HepG2 (cell line): ENCODE data around the gene EIF4A3. TPM values are rescaled to one million over a fixed set of nuclear protein-coding genes. Genes with fewer than 3 reads are reported as not detected.

ENCODE experiments used
- CHCHD3 ChIP-seq: sonication (generic); formaldehyde crosslinking; IDR thresholded peaks from 2 replicates; pipeline ENCODE4 v1.8.0; 2022; ENCODE audit warnings: mild to moderate bottlenecking, missing genetic modification reagents, moderate library complexity
- GATAD2A ChIP-seq: IDR thresholded peaks from 2 replicates; pipeline ENCODE4 v1.6.1; 2016
- KLF12 ChIP-seq: sonication (generic); formaldehyde crosslinking; IDR thresholded peaks from 2 replicates; pipeline ENCODE4 v1.4.0; 2020; ENCODE audit warnings: missing genetic modification reagents, borderline replicate concordance
- MAFK ChIP-seq, 2 experiments: IDR thresholded peaks in 1 of 2; conservative IDR thresholded peaks in 1 of 2; 2 replicates each; pipeline ENCODE4 v1.6.1; 2011; ENCODE audit warnings: improper control_type of control experiment in 2 of 2, low read length in 2 of 2
- NR3C1 ChIP-seq: sonication (generic); formaldehyde crosslinking; IDR thresholded peaks from 2 replicates; pipeline ENCODE4 v1.4.0; 2020; ENCODE audit warnings: missing genetic modification reagents
- ZNF10 ChIP-seq: sonication (generic); formaldehyde crosslinking; IDR thresholded peaks from 2 replicates; pipeline ENCODE4 v1.4.0; 2020; ENCODE audit warnings: mild to moderate bottlenecking, low read depth, missing genetic modification reagents, borderline replicate concordance
- ZNF562 ChIP-seq: sonication (generic); formaldehyde crosslinking; IDR thresholded peaks from 2 replicates; pipeline ENCODE4 v1.8.0; 2022; ENCODE audit warnings: missing genetic modification reagents, borderline replicate concordance
- polyA plus RNA-seq, 8 experiments: library from polyadenylated mRNA; depleted of rRNA in 3 of 8; stranded (reverse) in 7 of 8; unstranded in 1 of 8; fragments of >200 nt; fragmentation: Illumina TruSeq in 4 of 8; extraction: Trizol in 4 of 8; gene quantifications; 2 replicates each; pipeline versions ENCODE4 v1.2.1 to v1.2.3, GENCODE V29; 2011 to 2016; ENCODE audit warnings: low read depth in 4 of 8, missing spikeins in 1 of 8, mixed read lengths in 1 of 8; ENCODE audit not compliant: insufficient read depth in 1 of 8
- total RNA-seq, 5 experiments: library from RNA; depleted of rRNA; stranded (reverse); fragments of >200 nt; fragmentation: Illumina TruSeq; extraction: Trizol; gene quantifications; 2 replicates each; pipeline ENCODE4 v1.2.3, GENCODE V29; 2016; ENCODE audit warnings: low read depth in 1 of 5
- TF ChIP-seq, protein P1 (sequence below): sonication (generic); formaldehyde crosslinking; IDR thresholded peaks from 2 replicates; pipeline ENCODE4 v1.9.0; 2021; ENCODE audit warnings: mild to moderate bottlenecking, missing genetic modification reagents
- TF ChIP-seq, protein P2 (sequence below): sonication (generic); formaldehyde crosslinking; conservative IDR thresholded peaks from 2 replicates; pipeline ENCODE4 v1.4.0; 2020; ENCODE audit warnings: missing genetic modification reagents
- TF ChIP-seq, protein P3 (sequence below): sonication (generic); formaldehyde crosslinking; IDR thresholded peaks from 2 replicates; pipeline ENCODE4 v1.4.0; 2020; ENCODE audit warnings: mild to moderate bottlenecking, missing genetic modification reagents
- TF ChIP-seq, protein P4 (sequence below): sonication (generic); formaldehyde crosslinking; IDR thresholded peaks from 2 replicates; pipeline ENCODE4 v1.5.0; 2020; ENCODE audit warnings: missing genetic modification reagents
- TF ChIP-seq, protein P5 (sequence below): sonication (generic); formaldehyde crosslinking; IDR thresholded peaks from 2 replicates; pipeline ENCODE4 v1.9.0; 2021; ENCODE audit warnings: missing genetic modification reagents, borderline replicate concordance

EIF4A3 gene
- total and polyA plus RNA-seq, 2 of the 13 experiments (the other 11 are each of a cell fraction or from before 2014, with no cell fraction given): 145 to 187 TPM

DNA sequence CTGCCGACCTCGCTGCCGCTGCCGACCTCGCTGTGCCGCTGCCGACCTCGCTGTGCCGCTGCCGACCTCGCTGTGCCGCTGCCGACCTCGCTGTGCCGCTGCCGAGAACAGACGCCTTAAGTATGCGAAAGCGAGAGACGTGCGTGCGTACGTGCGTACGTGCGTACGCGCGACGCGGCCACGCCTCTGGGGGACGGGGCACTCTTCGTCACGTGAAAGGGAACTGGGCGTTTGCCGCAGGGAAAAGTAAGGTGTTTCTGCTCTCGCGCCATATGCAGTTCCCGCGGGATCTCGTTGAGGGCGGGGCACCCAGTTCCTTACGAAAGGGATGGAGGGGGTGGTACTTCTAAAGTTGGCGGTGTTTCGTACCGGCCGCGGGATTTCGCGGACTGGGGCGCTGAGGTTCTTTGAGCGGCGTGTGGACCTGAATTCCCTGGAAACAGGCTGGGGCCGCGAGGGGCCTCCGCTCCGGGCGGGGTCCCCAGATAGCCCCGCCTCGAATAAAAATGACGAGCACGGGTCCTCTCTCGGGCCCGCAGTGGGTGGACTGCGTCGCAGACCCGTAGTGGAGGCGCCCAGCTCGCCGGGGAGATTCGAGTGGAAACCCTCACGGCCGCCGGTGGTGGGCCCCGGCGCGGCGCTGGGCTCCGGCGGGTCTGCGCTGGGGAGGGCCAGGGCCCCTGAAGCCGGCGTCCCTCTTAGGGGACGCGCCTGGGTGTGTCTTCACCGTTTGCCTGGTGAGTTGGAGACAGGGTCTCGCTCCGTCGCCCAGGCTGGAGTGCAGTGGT lies at the start of gene EIF4A3 (continued):
- peak; percentile 99 for TF ChIP-seq KLF12 (CRISPR knock-in tag)
- TF ChIP-seq, protein P1, sequence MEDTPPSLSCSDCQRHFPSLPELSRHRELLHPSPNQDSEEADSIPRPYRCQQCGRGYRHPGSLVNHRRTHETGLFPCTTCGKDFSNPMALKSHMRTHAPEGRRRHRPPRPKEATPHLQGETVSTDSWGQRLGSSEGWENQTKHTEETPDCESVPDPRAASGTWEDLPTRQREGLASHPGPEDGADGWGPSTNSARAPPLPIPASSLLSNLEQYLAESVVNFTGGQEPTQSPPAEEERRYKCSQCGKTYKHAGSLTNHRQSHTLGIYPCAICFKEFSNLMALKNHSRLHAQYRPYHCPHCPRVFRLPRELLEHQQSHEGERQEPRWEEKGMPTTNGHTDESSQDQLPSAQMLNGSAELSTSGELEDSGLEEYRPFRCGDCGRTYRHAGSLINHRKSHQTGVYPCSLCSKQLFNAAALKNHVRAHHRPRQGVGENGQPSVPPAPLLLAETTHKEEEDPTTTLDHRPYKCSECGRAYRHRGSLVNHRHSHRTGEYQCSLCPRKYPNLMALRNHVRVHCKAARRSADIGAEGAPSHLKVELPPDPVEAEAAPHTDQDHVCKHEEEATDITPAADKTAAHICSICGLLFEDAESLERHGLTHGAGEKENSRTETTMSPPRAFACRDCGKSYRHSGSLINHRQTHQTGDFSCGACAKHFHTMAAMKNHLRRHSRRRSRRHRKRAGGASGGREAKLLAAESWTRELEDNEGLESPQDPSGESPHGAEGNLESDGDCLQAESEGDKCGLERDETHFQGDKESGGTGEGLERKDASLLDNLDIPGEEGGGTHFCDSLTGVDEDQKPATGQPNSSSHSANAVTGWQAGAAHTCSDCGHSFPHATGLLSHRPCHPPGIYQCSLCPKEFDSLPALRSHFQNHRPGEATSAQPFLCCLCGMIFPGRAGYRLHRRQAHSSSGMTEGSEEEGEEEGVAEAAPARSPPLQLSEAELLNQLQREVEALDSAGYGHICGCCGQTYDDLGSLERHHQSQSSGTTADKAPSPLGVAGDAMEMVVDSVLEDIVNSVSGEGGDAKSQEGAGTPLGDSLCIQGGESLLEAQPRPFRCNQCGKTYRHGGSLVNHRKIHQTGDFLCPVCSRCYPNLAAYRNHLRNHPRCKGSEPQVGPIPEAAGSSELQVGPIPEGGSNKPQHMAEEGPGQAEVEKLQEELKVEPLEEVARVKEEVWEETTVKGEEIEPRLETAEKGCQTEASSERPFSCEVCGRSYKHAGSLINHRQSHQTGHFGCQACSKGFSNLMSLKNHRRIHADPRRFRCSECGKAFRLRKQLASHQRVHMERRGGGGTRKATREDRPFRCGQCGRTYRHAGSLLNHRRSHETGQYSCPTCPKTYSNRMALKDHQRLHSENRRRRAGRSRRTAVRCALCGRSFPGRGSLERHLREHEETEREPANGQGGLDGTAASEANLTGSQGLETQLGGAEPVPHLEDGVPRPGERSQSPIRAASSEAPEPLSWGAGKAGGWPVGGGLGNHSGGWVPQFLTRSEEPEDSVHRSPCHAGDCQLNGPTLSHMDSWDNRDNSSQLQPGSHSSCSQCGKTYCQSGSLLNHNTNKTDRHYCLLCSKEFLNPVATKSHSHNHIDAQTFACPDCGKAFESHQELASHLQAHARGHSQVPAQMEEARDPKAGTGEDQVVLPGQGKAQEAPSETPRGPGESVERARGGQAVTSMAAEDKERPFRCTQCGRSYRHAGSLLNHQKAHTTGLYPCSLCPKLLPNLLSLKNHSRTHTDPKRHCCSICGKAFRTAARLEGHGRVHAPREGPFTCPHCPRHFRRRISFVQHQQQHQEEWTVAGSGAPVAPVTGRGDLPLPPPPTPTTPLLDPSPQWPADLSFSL: no peak
- TF ChIP-seq, protein P2, sequence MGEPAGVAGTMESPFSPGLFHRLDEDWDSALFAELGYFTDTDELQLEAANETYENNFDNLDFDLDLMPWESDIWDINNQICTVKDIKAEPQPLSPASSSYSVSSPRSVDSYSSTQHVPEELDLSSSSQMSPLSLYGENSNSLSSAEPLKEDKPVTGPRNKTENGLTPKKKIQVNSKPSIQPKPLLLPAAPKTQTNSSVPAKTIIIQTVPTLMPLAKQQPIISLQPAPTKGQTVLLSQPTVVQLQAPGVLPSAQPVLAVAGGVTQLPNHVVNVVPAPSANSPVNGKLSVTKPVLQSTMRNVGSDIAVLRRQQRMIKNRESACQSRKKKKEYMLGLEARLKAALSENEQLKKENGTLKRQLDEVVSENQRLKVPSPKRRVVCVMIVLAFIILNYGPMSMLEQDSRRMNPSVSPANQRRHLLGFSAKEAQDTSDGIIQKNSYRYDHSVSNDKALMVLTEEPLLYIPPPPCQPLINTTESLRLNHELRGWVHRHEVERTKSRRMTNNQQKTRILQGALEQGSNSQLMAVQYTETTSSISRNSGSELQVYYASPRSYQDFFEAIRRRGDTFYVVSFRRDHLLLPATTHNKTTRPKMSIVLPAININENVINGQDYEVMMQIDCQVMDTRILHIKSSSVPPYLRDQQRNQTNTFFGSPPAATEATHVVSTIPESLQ (CRISPR knock-in tag): peak; percentile 66; the same call in 1 of the 2 replicates
- peak; percentile 71; the same call in 1 of the 2 replicates for TF ChIP-seq ZNF10 (CRISPR knock-in tag)
- TF ChIP-seq, protein P3, sequence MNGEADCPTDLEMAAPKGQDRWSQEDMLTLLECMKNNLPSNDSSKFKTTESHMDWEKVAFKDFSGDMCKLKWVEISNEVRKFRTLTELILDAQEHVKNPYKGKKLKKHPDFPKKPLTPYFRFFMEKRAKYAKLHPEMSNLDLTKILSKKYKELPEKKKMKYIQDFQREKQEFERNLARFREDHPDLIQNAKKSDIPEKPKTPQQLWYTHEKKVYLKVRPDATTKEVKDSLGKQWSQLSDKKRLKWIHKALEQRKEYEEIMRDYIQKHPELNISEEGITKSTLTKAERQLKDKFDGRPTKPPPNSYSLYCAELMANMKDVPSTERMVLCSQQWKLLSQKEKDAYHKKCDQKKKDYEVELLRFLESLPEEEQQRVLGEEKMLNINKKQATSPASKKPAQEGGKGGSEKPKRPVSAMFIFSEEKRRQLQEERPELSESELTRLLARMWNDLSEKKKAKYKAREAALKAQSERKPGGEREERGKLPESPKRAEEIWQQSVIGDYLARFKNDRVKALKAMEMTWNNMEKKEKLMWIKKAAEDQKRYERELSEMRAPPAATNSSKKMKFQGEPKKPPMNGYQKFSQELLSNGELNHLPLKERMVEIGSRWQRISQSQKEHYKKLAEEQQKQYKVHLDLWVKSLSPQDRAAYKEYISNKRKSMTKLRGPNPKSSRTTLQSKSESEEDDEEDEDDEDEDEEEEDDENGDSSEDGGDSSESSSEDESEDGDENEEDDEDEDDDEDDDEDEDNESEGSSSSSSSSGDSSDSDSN: peak; percentile 90
- TF ChIP-seq MAFK (conservative IDR thresholded peaks at IDR 0.05 in 1 of 2, IDR thresholded peaks at IDR 0.05 in 1 of 2; ENCODE audit: low read length in 2 of 2): no peak
- TF ChIP-seq ZNF562 (CRISPR knock-in tag): no peak
- TF ChIP-seq, protein P4, sequence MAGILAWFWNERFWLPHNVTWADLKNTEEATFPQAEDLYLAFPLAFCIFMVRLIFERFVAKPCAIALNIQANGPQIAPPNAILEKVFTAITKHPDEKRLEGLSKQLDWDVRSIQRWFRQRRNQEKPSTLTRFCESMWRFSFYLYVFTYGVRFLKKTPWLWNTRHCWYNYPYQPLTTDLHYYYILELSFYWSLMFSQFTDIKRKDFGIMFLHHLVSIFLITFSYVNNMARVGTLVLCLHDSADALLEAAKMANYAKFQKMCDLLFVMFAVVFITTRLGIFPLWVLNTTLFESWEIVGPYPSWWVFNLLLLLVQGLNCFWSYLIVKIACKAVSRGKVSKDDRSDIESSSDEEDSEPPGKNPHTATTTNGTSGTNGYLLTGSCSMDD: peak; percentile 63; the same call in 1 of the 2 replicates
- TF ChIP-seq CHCHD3 (CRISPR knock-in tag): peak; percentile 94; the same call in 1 of the 2 replicates
- TF ChIP-seq, protein P5, sequence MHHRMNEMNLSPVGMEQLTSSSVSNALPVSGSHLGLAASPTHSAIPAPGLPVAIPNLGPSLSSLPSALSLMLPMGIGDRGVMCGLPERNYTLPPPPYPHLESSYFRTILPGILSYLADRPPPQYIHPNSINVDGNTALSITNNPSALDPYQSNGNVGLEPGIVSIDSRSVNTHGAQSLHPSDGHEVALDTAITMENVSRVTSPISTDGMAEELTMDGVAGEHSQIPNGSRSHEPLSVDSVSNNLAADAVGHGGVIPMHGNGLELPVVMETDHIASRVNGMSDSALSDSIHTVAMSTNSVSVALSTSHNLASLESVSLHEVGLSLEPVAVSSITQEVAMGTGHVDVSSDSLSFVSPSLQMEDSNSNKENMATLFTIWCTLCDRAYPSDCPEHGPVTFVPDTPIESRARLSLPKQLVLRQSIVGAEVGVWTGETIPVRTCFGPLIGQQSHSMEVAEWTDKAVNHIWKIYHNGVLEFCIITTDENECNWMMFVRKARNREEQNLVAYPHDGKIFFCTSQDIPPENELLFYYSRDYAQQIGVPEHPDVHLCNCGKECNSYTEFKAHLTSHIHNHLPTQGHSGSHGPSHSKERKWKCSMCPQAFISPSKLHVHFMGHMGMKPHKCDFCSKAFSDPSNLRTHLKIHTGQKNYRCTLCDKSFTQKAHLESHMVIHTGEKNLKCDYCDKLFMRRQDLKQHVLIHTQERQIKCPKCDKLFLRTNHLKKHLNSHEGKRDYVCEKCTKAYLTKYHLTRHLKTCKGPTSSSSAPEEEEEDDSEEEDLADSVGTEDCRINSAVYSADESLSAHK: 0 out of 2 replicates have a peak, but pooled peaks have one; percentile 61
- no peak; the same call in 1 of the 2 replicates for TF ChIP-seq GATAD2A (CRISPR knock-in tag)
- TF ChIP-seq NR3C1 (CRISPR knock-in tag): no peak
